ENCODE results near the gene ZNF281.

- TF ChIP-seq CREM (CRISPR knock-in tag; IDR thresholded peaks at IDR 0.05) (no peak), ATF2 (CRISPR knock-in tag; IDR thresholded peaks at IDR 0.05; ENCODE audit: borderline replicate concordance, low read depth) (no peak), CBFB (CRISPR knock-in tag; IDR thresholded peaks at IDR 0.05; ENCODE audit: low read depth) (no peak), CTCF (IDR thresholded peaks at IDR 0.05) (no peak), USF2 (CRISPR knock-in tag; IDR thresholded peaks at IDR 0.05) (no peak), FOXJ3 (CRISPR knock-in tag; IDR thresholded peaks at IDR 0.05; ENCODE audit: borderline replicate concordance) (no peak), ZNF416 (CRISPR knock-in tag; IDR thresholded peaks at IDR 0.05) (no peak), AFF4 (CRISPR knock-in tag; IDR thresholded peaks at IDR 0.05; ENCODE audit: borderline replicate concordance) (no peak)
Observed at GRCh38 chr1:200411406-200412257, 1.8 kb upstream of the ZNF281 start.
